ENCODE results near the gene CSMD2.

CSMD2 gene

DNA sequence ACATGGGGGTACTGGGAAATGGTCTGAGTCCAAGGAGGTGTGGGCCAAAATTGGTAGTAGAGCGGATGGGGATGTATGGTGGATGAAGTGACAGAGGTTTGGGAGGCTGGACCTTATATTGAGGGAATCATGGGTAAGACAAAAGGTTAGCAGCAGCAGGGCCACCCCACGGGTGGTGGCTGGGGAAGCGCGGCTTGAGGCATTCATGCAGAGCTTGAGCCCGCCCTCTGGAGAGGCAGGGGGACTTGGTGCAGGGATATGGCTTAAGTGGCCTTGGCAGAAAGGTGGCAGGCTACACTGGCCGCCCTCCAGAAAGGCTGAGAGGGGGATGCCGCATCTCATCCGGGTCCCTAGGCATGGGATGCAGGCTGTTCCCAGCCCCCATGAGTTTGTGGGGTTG is 269.6 kb downstream of the CSMD2 start:
- H3K4me1 ChIP-seq (ENCODE audit: low read length) = no peaks in the 10 kb centered on the region
- no peaks in the 10 kb centered on the region for H4K20me1 ChIP-seq (ENCODE audit: insufficient read depth, low read length)
- no peak overlapping the region for H3K27ac ChIP-seq (ENCODE audit: low read length)
- no peaks in the 10 kb centered on the region for H3K27me3 ChIP-seq (ENCODE audit: low read depth, low read length)
- H3K36me3 ChIP-seq (replicated peaks; ENCODE audit: low read depth, low read length) = no peaks in the 10 kb centered on the region
- H3K9ac ChIP-seq (ENCODE audit: low read length) = no peak overlapping the region
- no peaks in the 10 kb centered on the region for H3K79me2 ChIP-seq (ENCODE audit: low read length)
- H3K4me3 ChIP-seq (ENCODE audit: low read length) = no peak overlapping the region
- TF ChIP-seq, protein P1, sequence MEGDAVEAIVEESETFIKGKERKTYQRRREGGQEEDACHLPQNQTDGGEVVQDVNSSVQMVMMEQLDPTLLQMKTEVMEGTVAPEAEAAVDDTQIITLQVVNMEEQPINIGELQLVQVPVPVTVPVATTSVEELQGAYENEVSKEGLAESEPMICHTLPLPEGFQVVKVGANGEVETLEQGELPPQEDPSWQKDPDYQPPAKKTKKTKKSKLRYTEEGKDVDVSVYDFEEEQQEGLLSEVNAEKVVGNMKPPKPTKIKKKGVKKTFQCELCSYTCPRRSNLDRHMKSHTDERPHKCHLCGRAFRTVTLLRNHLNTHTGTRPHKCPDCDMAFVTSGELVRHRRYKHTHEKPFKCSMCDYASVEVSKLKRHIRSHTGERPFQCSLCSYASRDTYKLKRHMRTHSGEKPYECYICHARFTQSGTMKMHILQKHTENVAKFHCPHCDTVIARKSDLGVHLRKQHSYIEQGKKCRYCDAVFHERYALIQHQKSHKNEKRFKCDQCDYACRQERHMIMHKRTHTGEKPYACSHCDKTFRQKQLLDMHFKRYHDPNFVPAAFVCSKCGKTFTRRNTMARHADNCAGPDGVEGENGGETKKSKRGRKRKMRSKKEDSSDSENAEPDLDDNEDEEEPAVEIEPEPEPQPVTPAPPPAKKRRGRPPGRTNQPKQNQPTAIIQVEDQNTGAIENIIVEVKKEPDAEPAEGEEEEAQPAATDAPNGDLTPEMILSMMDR (IDR thresholded peaks at IDR 0.05; ENCODE audit: low read depth, low read length) = no peak
- no peak for TF ChIP-seq EZH2phosphoT487 (IDR thresholded peaks at IDR 0.05; ENCODE audit: low read depth)
- no peak overlapping the region for H3K4me2 ChIP-seq (ENCODE audit: low read length)
- no peak overlapping the region for H2AFZ ChIP-seq (ENCODE audit: low read depth, low read length)
- no peaks in the 10 kb centered on the region for H3K9me3 ChIP-seq (ENCODE audit: insufficient read depth, low read length)

DNA sequence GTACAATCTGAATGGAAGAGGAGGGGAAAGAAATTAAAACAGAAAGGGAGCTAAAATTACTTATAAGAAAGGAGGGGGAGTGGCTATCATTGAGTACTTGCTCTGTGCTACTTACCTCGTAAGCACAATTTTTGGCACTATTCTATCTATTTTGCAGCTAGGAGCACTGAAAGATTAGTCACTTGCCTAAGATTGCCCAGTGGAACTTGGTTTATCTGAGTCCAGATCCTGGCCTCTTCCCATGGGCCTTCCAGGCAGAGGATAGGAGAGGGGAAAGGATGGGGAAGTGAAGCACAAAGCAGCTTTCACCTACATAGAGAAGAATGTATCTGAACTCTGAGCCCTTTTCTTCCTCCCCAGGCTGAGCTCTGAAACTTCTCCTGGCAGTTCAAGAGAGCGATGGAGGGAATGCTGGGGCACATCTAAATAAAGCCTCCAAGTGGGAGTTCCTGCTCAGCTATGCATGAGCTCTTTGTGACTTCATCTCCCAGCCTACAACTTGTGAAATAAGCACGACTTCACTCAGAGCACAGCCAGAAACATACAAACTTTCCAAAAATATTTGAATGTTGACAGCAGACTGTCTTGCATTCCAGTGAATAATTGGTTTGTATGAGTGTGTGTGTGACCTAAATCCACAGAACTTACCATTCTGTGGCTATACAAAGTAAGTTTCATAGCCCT is 271.7 kb downstream of the CSMD2 start:
- TF ChIP-seq, protein P1 (IDR thresholded peaks at IDR 0.05; ENCODE audit: low read depth, low read length) = no peak
- no peak for TF ChIP-seq EZH2phosphoT487 (IDR thresholded peaks at IDR 0.05; ENCODE audit: low read depth)
- Histone ChIP-seq H4K20me1 (ENCODE audit: insufficient read depth, low read length) (no peaks in the 10 kb centered on the region), H3K79me2 (ENCODE audit: low read length) (no peaks in the 10 kb centered on the region), H3K4me3 (ENCODE audit: low read length) (no peak overlapping the region), H3K36me3 (replicated peaks; ENCODE audit: low read depth, low read length) (no peaks in the 10 kb centered on the region), H3K4me1 (ENCODE audit: low read length) (no peaks in the 10 kb centered on the region), H3K27ac (ENCODE audit: low read length) (no peak overlapping the region), H3K9me3 (ENCODE audit: insufficient read depth, low read length) (no peaks in the 10 kb centered on the region), H3K9ac (ENCODE audit: low read length) (no peak overlapping the region), H3K27me3 (ENCODE audit: low read depth, low read length) (no peaks in the 10 kb centered on the region), H3K4me2 (ENCODE audit: low read length) (no peak overlapping the region), H2AFZ (ENCODE audit: low read depth, low read length) (no peak overlapping the region)

DNA sequence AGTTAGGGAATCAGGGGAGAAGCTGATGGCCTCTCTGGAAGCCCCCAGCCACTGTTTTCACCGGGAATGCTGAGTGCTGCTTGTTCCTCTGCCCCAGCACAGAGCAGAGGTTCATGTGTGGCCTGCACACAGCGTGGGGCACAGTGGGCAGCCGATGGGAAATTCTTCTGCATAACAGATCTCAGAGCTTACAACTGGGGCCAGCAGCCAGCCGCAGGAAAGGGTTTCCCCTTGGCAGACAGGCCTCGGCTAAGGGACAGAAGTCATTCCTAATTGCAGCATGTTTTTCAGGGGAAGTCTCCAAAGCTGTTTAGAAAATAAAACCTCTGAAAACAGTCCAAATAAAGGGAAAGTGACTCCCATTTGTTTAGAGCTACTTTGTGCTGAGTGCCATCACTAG is 278.5 kb downstream of the CSMD2 start:
- no peak overlapping the region for H3K4me2 ChIP-seq (ENCODE audit: low read length)

DNA sequence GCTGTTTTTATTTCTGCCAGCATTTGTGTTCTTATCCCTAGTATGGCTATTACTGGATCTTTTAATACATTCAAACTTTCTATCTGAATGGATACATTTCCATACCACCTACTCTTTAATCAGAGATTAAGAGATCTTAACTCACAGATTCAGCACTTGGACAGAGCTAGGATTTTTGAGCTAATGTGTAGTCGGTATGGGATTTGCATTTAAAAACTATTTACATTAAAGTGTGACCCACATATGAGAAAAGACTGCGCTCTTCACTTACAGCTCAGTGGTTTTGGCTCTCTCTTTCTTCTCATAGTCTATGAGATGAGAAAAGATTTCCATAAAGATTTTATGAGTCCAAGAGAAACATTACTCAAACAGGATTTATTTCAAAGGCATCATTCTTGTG is 284.7 kb downstream of the CSMD2 start:
- Histone ChIP-seq H3K9me3 (ENCODE audit: insufficient read depth, low read length) (no peaks in the 10 kb centered on the region), H3K27ac (ENCODE audit: low read length) (no peak overlapping the region), H3K4me1 (ENCODE audit: low read length) (no peaks in the 10 kb centered on the region), H3K36me3 (replicated peaks; ENCODE audit: low read depth, low read length) (no peaks in the 10 kb centered on the region), H3K4me2 (ENCODE audit: low read length) (no peak overlapping the region), H3K79me2 (ENCODE audit: low read length) (no peaks in the 10 kb centered on the region), H3K9ac (ENCODE audit: low read length) (no peak overlapping the region), H3K4me3 (ENCODE audit: low read length) (no peak overlapping the region), H2AFZ (ENCODE audit: low read depth, low read length) (no peak overlapping the region), H3K27me3 (ENCODE audit: low read depth, low read length) (no peaks in the 10 kb centered on the region), H4K20me1 (ENCODE audit: insufficient read depth, low read length) (no peaks in the 10 kb centered on the region)
- no peak for TF ChIP-seq EZH2phosphoT487 (IDR thresholded peaks at IDR 0.05; ENCODE audit: low read depth)
- TF ChIP-seq, protein P1 (IDR thresholded peaks at IDR 0.05; ENCODE audit: low read depth, low read length) = no peak

More for the DNA sequence above, 278.5 kb downstream of the CSMD2 start:
- Histone ChIP-seq H3K9ac (ENCODE audit: low read length) (no peak overlapping the region), H3K36me3 (replicated peaks; ENCODE audit: low read depth, low read length) (no peaks in the 10 kb centered on the region), H3K9me3 (ENCODE audit: insufficient read depth, low read length) (no peaks in the 10 kb centered on the region), H3K27ac (ENCODE audit: low read length) (no peak overlapping the region), H3K4me1 (ENCODE audit: low read length) (no peaks in the 10 kb centered on the region), H3K4me3 (ENCODE audit: low read length) (no peak overlapping the region), H2AFZ (ENCODE audit: low read depth, low read length) (no peak overlapping the region), H3K27me3 (ENCODE audit: low read depth, low read length) (no peaks in the 10 kb centered on the region), H4K20me1 (ENCODE audit: insufficient read depth, low read length) (no peaks in the 10 kb centered on the region), H3K79me2 (ENCODE audit: low read length) (no peaks in the 10 kb centered on the region)
- TF ChIP-seq, protein P1 (IDR thresholded peaks at IDR 0.05; ENCODE audit: low read depth, low read length) = no peak
- TF ChIP-seq EZH2phosphoT487 (IDR thresholded peaks at IDR 0.05; ENCODE audit: low read depth) = no peak
